ENCODE data around the gene CPE. TPM values are rescaled to one million over a fixed set of nuclear protein-coding genes. Genes with fewer than 3 reads are reported as not detected.

The CPE gene
- total RNA-seq, 6 donors from 2014 or later = 4.2 to 53.7 (median 23.3) TPM

GRCh38 chr4:165361810-165362209 lies 17.0 kb upstream of the CPE start:
- ATAC-seq (ENCODE audit: low FRiP score in 2 of 2) (no peak), DNase-seq (no peak)
- Histone ChIP-seq H3K36me3 (no peaks in the 10 kb centered on the region), H3K27ac (no peak overlapping the region), H3K27me3 (no peaks in the 10 kb centered on the region), H3K9me3 (no peaks in the 10 kb centered on the region), H3K4me1 (peaks cover 0 to 14% (median 3%) of the 10 kb centered on the region in 4 donors), H3K4me3 (no peak overlapping the region)
- 82 to 87% methylated on average over 2 of the region's 2 CpGs for WGBS, 2 donors
- TF ChIP-seq POLR2AphosphoS5 (IDR thresholded peaks at IDR 0.05) (no peak), CTCF (IDR thresholded peaks at IDR 0.05) (no peak), POLR2A (IDR thresholded peaks at IDR 0.05) (no peak), EP300 (IDR thresholded peaks at IDR 0.05) (no peak)

DNA sequence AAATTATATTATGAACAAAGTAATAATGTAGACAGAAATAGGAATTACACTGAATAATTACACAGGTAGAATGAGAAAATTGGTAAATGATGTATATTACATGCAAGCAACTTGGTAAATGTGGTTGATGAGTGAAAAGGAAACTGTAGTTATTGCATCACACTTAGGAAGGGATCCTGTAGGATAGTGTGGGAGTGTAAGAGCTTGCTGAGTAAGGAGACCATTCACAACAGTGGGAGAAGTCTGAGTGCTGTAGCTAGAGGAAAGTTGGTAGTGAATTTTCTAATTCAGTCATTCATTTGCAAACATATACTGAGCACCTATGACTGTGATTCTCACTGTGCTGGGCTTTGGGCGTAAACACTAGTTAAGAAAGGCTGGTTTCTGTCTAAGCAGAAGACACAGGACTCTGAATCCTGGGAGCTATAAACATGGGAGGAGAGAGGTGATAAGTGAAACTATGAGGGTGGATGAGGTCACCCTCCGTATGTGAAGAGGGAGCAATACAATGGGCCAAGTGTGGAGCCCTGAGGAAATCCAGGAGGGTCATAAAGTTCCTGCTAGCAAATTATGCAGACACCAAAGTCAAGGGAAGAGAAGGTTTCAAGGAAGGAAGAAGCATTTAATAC lies 14.2 kb upstream of the CPE start:
- no peaks in the 10 kb centered on the region for H3K36me3 ChIP-seq
- no peak overlapping the region for H3K27ac ChIP-seq
- H3K27me3 ChIP-seq = no peaks in the 10 kb centered on the region
- no peaks in the 10 kb centered on the region for H3K9me3 ChIP-seq
- H3K4me3 ChIP-seq = no peak overlapping the region
- ATAC-seq (ENCODE audit: low FRiP score in 2 of 2) (peak in 1 of 2 donors; percentile 12), DNase-seq (no peak)
- TF ChIP-seq CTCF (IDR thresholded peaks at IDR 0.05) (no peak), POLR2AphosphoS5 (IDR thresholded peaks at IDR 0.05) (no peak), POLR2A (IDR thresholded peaks at IDR 0.05) (no peak), EP300 (IDR thresholded peaks at IDR 0.05) (no peak)
- peaks cover 0 to 9% (median 3%) of the 10 kb centered on the region in 4 donors for H3K4me1 ChIP-seq
- 64 to 81% methylated on average over 2 of the region's 2 CpGs for WGBS, 2 donors

- no peak for ATAC-seq (ENCODE audit: low FRiP score in 2 of 2)
- no peak overlapping the region for H3K4me3 ChIP-seq
- TF ChIP-seq CTCF (IDR thresholded peaks at IDR 0.05) = no peak
- no peak for TF ChIP-seq POLR2AphosphoS5 (IDR thresholded peaks at IDR 0.05)
- no peak for TF ChIP-seq EP300 (IDR thresholded peaks at IDR 0.05)
- no peak for TF ChIP-seq POLR2A (IDR thresholded peaks at IDR 0.05)
- no peaks in the 10 kb centered on the region for H3K4me1 ChIP-seq
- no peak for DNase-seq
- no peak overlapping the region for H3K27ac ChIP-seq
- H3K9me3 ChIP-seq = no peaks in the 10 kb centered on the region
- H3K27me3 ChIP-seq = no peaks in the 10 kb centered on the region
- H3K36me3 ChIP-seq = no peaks in the 10 kb centered on the region
- 88 to 91% methylated on average over 4 of the region's 4 CpGs for WGBS, 2 donors
Measured at GRCh38 chr4:165367040-165367439, 11.8 kb upstream of the CPE start.

DNA sequence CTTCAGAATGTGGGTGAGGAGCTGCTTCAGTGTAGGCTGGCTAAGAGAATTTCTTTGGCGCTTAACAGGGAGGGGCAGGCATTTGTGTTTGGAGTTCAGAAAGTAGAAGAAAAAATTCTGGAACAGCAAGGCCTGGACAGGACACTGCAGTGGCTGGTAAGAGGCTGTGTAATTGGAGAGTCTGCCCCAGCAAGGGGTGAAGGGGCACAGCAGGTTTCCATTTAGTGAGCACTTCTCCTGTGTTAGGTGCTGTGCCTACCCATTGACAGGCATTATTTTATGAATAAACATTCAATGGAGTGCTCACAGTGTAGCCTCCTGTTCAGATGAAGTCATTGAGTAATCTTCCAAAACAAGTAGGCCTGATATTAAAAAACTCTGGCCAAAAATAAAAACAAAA lies 10.7 kb upstream of the CPE start:
- 87 to 100% methylated on average over 1 of the region's 1 CpG for WGBS, 2 donors
- Histone ChIP-seq H3K4me3 (no peak overlapping the region), H3K9me3 (no peaks in the 10 kb centered on the region), H3K36me3 (no peaks in the 10 kb centered on the region), H3K27me3 (no peaks in the 10 kb centered on the region), H3K27ac (no peak overlapping the region), H3K4me1 (no peaks in the 10 kb centered on the region)
- no peak for DNase-seq
- TF ChIP-seq EP300 (IDR thresholded peaks at IDR 0.05) (no peak), POLR2A (IDR thresholded peaks at IDR 0.05) (no peak), CTCF (IDR thresholded peaks at IDR 0.05) (no peak), POLR2AphosphoS5 (IDR thresholded peaks at IDR 0.05) (no peak)
- no peak for ATAC-seq (ENCODE audit: low FRiP score in 2 of 2)

GRCh38 chr4:165368567-165368966 lies 10.2 kb upstream of the CPE start:
- Histone ChIP-seq H3K9me3 (no peaks in the 10 kb centered on the region), H3K36me3 (no peaks in the 10 kb centered on the region), H3K4me3 (no peak overlapping the region), H3K4me1 (no peaks in the 10 kb centered on the region), H3K27me3 (no peaks in the 10 kb centered on the region), H3K27ac (no peak overlapping the region)
- TF ChIP-seq EP300 (IDR thresholded peaks at IDR 0.05) = no peak
- TF ChIP-seq CTCF (IDR thresholded peaks at IDR 0.05) = no peak
- no peak for TF ChIP-seq POLR2AphosphoS5 (IDR thresholded peaks at IDR 0.05)
- TF ChIP-seq POLR2A (IDR thresholded peaks at IDR 0.05) = no peak
- WGBS, 2 donors = 94 to 96% methylated on average over 1 of the region's 1 CpG
- ATAC-seq (ENCODE audit: low FRiP score in 2 of 2) (no peak), DNase-seq (no peak)
